Hematopoietic multipotent progenitor cell treated with erythropoietin and hydrocortisone succinate and interleukin-3 and kit ligand, for 17 days (in vitro differentiated cells): ENCODE measurements around the gene UBAP1L.
"Not testable (repeated sequence)": the region's sequence is repeated elsewhere in the genome, so short reads cannot be mapped to it uniquely, and the experiment has no call there.

Experiments
- DNase-seq: peaks from one replicate; pipeline ENCODE4 v3.0.0-alpha.2; 2015; ENCODE audit warnings: low spot score

The UBAP1L gene

DNA sequence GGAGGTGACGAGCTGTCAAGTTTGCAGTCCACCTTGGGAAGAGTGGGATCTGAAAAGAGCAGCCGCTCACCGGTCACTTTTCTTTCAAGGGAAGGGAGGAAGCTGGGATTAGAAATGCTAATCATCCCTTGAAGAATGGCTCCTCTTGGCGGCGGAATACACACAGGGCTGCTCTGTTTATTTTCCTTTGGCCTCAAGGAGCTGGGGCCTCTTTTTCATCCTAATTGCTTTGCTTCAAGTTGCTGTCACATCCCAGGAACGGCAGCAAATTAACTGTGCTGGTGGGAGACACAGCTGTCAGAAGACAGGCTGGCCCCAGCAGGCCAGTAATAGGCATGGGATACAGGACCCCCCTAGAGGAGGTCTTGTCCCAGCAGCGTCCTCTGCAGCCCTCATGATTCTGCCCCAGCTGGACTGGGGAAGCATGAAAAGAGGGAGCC, 31.7 kb downstream of the UBAP1L start:
- DNase-seq = no peak

DNA sequence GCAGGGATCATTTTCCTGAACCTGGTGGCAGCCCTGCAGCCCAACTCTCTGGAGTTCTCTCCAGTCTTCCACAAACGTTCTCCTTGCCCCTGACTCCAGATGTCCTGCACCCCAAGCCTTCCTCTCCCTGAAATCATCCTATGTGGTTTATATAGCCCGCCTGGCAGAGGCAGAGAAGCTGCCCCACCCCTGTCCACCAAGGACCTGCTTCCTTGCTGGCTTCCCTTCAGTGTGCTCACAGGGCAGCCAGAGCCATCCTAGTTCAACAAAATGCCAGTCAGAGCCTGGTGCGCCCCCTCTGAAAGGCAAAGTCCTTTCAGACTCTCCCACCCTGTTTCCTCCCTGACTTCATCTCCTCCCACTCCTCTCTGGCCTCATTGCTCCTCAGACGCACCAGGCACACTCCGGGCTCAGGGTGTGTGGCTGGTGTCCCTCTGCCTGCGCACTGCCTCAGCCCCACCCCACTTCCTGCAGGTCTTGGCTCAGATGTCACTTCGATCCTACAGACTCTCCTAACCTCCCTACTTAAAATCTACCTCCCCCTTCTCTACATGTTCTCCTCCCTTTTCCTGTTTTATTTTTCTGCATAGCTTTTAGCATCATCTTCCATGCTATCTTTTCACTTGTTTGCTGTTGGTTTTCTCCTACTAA, 32.6 kb downstream of the UBAP1L start:
- no peak for DNase-seq

DNA sequence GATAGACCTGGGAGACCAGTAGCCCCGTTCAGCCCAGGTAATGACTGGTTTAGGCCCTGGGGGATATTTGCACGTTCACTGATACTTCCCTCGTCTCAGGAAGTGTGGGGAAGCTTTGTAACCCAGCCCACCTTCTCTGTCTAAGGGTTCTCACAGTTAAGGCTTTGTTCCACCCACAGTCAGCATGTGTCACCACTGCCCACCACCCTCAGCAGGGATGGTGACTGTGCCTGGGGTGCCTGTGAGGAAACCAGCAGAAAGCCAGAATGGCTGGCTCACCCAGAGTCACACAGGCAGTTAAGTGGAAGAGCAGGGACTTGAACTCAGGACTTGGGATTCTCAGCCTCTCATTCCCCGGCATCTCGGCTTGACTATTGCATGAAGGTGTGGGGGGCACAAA, 33.2 kb downstream of the UBAP1L start:
- no peak for DNase-seq

DNA sequence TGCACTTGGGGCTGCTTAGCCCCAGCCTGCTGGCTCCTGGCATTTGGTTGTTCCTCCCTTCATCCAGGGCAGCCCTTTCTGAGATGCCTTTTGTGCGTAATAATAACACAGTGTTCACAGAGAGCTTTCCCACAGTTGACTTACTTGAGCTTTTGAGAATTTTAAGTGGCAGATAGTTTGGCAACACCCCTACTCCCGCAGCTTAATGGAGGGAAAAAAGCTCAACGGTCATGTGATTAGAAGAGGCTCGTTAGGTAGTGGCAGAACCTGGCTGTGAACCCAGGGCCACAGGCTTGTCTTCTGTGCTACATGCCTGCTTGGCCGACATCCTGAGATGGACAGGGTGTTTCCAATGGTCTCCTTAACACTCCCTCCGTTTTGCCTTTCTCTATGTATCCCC, 33.7 kb downstream of the UBAP1L start:
- DNase-seq = no peak

DNA sequence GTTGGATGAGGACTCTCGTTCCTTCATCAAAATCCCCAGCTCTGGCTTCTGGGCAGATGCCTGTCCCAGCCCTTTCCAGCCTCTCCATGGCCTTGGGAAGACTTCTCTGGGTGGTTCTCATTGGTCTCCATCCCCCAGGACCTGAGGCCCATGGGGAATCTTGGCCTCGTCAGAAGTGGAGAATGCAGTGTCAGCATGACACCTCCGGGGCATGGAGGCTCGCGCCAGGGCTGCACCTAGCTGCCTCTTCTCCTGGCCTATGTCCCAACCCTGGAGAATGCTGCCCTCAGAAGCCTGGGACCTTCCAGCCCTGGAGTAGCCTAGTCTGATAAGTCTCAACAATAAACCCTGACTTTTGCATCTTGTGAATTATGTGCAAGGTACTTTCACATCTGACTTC, 35.4 kb downstream of the UBAP1L start:
- DNase-seq = no peak

DNA sequence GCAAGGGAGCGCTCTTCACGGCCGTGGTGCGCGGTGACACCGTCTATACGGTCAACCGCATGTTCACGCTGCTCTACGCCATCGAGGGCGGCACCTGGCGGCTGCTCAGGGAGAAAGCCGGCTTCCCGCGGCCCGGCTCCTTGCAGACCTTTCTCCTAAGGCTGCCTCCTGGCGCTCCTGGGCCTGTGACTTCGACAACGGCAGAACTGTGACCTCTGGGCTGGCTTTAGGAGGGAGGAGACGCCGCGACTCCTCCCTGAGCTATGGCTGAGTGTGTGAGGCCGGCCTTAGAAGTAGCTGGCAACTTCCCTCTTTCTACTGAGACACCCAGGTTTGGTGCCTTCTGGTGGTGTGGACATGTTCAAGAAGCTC, 37.0 kb downstream of the UBAP1L start:
- no peak for DNase-seq

DNA sequence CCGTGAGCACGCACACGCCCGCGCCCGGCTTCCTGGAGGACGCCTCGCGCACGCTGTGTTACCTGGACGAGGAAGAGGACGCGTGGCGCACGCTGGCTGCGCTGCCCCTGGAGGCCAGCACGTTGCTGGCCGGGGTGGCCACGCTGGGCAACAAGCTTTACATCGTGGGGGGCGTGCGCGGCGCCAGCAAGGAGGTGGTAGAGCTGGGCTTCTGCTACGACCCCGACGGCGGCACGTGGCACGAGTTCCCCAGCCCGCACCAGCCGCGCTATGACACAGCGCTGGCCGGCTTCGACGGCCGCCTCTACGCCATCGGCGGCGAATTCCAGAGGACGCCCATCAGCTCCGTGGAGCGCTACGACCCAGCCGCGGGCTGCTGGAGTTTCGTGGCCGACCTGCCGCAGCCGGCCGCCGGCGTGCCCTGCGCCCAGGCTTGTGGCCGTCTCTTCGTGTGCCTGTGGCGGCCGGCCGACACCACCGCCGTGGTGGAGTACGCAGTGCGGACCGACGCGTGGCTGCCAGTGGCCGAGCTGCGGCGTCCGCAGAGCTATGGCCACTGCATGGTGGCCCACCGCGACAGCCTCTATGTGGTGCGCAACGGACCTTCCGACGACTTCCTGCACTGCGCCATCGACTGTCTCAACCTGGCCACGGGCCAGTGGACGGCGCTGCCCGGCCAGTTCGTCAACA, 37.6 kb downstream of the UBAP1L start:
- DNase-seq = no peak

DNA sequence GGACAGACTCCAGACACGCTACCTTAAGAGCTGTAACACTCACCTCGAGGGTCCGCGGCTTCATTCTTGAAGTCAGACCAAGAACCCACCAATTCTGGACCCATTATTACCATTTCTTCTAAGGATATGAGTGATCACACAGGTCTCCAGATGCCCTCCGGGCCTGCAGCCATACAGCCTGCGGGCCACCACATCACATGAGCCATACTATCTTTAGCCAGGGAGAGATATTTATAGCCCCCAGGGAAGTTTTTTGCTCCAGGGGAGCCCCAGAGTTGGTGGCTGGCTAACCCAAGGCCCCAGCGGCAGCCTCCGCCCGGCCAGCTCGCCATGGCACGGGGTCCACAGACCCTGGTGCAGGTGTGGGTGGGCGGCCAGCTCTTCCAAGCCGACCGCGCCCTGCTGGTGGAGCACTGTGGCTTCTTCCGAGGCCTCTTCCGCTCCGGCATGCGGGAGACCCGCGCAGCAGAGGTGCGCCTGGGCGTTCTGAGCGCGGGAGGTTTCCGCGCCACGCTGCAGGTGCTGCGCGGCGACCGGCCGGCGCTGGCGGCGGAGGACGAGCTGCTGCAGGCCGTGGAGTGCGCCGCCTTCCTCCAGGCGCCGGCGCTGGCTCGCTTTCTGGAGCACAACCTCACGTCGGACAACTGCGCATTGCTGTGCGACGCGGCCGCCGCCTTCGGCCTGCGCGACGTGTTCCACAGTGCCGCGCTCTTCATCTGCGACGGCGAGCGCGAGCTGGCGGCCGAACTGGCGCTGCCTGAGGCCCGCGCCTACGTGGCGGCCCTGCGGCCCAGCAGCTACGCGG, 38.3 kb downstream of the UBAP1L start, which contains the start of gene KBTBD13:
TSS of gene KBTBD13 (plus strand) at position 261 of the 805 bp plus-strand sequence. CDS start at position 331, 70 bp downstream.
- DNase-seq = no peak

DNA sequence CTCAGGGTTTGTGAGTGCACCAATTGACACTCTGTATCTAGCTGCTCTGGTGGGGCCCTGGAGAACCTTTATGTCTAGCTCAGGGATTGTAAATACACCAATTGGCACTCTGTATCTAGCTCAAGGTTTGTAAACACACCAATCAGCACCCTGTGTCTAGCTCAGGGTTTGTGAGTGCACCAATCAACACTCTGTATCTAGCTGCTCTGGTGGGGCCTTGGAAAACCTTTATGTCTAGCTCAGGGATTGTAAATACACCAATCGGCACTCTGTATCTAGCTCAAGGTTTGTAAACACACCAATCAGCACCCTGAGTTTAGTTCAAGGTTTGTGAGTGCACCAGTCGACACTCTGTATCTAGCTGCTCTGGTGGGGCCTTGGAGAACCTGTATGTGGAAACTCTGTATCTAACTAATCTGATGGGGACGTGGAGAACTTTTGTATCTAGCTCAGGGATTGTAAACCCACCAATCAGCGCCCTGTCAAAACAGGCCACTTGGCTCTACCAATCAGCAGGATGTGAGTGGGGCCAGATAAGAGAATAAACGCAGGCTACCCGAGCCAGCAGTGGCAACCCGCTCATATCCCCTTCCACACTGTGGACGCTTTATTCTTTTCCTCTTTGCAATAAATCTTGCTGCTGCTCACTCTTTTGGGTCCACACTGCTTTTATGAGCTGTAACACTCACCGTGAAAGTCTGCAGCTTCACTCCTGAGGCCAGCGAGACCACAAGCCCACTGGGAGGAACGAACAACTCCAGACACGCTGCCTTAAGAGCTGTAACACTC, 39.2 kb downstream of the UBAP1L start:
- not testable (repeated sequence) for DNase-seq

DNA sequence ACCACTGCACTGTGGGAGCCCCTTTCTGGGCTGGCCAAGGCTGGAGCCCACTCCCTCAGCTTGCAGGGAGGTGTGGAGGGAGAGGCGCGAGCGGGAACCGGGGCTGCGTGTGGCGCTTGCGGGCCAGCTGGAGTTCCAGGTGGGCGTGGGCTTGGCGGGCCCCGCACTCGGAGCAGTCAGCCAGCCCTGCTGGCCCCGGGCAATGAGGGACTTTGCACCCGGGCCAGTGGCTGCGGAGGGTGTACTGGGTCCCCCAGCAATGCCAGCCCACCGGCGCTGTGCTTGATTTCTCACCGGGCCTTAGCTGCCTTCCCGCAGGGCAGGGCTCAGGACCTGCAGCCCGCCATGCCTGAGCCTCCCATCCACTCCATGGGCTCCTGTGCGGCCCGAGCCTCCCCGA, 40.1 kb downstream of the UBAP1L start:
- DNase-seq = not testable (repeated sequence)

DNA sequence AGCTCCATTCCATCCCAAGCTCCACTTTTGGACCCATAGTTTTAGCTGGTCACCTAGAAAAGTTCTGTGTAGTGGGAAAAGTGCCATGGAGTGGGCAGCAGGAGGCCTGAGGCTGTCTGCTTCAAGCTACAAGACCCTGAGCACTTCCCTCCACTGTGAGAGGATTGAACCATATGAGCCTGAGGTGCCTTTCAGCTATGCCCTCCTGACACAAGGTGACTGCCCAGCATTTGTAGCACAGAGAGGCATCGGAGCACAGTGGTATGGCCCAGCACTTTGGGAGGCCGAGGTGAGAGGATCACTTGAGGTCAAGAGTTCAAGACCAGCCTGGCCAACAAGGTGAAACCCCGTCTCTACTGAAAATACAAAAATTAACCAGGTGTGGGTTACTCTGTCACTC, 42.4 kb downstream of the UBAP1L start:
- no peak for DNase-seq

DNA sequence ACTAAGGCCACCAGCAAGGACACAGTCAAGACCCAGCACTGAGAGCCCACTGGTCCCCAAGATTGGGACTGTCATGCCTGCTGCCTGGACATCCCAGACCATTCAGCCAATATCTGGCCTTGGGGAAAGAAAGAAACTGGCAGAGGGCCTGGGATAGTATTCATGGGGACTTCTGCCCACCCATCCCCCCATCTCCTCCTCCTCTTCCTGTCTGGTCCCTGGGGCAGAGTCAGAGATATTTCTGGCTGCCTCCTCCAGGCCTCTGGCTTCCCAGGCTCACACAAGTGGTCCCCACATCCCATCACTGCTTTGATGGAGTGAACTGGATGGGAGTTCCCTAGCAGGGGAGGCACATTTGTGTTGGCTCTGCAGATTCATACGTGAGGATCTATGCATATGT, 43.0 kb downstream of the UBAP1L start:
- DNase-seq = no peak

DNA sequence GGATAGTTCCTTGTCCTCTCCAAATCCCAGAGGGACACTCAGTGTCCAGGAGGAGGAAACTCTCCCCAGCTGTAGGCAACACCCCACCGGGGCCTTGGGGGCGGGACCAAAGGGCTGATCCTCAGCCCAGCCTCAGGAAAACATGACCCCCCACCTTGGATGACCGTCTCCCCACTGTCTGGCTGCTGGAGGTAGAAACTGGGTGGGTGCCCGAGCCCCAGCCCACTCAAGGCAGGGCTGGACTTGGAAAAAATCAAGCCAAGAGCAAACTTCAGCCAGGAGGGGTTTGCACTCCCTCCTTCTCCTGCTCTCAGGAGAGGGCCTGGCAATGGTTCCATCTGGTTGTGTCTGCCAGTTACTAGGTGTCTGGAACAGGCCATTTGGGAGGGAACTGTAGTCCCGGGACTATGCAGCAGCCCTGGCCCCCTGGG, 43.6 kb downstream of the UBAP1L start:
- DNase-seq = no peak

DNA sequence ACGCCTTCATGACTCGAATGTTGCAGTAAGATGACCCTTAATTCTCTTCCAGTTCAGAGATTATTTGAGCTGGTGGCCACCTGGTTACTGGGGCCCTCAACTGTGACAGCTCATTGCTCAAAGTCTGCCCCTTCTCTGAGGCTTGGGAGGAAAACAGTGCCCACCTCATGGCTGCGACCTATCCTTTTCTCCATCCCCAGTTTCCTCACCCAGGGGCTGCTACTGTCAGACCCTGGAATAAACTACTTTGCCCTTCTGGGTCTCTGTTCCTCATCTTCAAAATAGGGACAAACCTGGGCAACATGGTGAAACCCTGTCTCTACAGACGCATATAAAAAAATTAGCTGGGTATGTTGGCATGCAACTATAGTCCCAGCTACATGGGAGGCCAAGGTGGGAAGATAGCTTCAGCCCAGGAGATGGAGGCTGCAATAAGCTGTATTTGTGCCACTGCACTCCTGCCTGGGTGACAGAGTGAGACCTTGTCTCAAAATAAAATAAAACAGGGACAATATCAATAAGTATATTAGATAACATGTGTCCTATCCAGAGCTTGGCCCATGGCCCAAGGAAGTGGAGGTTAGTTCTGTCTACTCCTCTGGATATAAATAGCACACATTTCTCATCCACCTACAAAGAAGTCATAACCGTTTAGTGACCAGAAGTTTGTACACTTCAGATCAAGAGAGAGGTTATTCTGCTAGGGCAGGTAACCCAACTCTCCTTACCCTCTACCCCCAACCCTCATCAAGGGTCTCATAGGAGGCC, 45.0 kb downstream of the UBAP1L start:
- no peak for DNase-seq

DNA sequence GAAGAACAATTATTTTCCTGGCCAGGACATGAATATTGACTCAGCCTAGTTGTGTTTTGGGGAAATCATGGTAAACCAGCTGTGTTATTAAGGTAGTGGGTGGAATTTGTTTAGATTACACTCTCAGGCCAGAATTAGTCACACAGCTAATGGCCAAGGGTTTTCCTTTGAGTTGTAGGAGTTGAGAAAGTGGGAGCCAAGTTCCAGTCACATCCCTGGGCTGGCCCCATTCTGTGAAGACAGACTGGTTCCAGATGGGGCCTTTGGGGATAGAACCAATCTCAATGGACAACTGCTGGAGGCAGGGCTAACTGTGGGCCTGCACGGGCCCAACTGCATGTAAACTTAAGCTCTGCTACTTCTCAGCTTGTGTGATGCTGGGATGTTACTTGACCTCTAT, 45.8 kb downstream of the UBAP1L start:
- DNase-seq = no peak

DNA sequence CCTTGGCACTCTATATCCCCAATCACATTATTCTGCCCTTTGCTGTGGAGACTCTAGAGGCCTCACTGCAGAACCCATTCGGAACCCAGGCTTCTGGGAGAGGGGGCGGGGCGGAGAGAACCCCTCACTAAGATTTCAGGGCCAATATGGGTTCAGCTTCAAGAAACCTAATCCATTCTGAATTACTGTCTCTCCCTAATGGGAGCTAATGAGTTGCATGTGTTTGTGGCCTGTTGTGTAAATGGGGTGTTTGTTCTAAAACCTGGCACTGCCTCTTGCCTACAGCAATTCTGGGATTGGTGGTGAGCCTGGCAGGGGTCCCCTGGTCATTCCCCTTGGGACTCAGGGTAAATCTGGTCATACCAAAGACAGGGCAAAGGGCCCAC, 46.6 kb downstream of the UBAP1L start:
- DNase-seq = no peak

DNA sequence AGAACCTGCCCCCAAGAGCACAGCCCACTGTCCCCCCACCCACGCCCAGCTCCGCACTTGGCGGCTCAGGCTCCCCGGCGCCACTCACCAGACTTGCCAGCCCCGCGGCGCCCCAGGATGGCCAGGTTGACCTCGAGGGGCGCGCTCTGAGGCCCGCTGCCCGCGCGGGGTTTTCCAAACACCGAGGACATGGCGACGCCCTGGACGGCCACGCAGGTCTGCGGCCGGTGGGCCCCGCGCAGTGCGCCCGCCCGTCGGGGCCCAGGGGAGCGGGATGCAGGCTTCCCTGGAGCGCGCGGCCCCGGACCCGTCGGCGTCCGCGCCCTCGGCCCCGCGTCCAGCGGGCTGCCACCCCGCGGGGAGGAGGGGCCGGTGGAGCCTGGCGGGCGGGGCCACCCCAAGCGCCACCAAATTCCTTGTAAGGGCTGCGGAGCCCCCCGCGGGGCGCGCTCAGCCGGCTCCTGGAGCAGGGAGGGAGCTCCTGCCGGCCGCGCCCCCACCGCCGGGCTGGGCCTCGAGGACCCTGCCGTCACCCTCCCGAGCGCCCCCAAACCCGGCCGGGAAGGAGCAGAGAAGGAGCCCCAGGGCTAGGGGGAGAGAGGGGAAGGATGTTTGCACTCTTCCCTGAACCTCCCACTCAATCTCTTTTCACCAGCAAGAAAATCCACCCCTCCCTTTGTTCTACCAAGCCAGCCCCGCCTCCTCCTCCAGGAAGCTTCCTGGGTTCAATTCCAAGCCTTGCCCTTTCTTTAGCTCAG, 47.2 kb downstream of the UBAP1L start, which contains the start of gene RASL12:
TSS of gene RASL12 (minus strand) at position 347 of the 758 bp plus-strand sequence. CDS start at position 191, 156 bp downstream.
- no peak for DNase-seq

DNA sequence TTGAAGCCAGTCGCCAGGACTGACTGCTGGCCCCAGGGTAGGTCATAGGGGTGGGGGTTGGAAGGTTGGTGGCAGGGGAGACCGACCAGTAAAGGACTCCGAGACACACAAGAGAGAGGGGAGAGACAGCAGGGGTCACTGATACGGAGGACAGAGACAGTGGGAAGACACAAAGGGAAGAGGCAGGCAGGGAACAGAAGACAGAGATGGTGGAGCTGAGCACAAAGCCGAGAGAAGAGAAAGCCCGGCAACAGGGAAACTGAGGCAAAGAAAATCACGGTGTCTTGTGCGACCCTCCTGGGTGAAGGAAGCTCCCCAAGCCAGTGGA, 47.7 kb downstream of the UBAP1L start:
- DNase-seq = no peak

DNA sequence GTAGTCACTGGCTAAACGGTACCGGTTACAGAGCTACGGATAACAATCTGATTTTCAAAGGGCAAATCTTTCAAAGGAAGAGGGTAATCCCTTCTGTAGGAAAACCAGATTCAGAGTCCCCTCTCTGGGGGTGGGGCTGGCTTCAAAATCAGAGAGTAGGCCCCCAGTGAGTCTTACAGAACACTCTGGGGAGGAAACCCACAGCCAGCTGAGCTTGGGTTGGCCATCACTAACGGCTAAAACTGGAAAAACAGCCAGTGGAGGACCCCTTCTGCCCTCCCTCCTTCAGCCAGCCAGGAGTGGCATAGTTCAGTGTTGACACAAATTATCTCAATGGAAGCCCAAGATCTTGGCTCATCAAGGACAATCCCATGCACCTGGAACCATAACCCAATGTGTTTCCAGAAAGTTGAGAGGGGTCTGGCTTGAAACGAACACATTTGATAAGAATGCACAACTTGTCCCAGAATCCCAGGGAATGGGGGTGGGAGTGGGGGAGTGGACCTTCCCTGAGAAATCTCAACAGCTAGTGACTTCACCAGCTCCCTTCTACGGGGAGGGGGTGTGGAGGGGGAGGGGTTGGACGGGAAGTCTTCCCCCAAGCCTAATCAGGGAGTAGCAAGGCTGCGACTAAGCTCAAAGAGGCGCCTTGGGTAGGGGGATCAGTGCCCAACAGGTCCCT, 48.2 kb downstream of the UBAP1L start:
- DNase-seq = no peak

DNA sequence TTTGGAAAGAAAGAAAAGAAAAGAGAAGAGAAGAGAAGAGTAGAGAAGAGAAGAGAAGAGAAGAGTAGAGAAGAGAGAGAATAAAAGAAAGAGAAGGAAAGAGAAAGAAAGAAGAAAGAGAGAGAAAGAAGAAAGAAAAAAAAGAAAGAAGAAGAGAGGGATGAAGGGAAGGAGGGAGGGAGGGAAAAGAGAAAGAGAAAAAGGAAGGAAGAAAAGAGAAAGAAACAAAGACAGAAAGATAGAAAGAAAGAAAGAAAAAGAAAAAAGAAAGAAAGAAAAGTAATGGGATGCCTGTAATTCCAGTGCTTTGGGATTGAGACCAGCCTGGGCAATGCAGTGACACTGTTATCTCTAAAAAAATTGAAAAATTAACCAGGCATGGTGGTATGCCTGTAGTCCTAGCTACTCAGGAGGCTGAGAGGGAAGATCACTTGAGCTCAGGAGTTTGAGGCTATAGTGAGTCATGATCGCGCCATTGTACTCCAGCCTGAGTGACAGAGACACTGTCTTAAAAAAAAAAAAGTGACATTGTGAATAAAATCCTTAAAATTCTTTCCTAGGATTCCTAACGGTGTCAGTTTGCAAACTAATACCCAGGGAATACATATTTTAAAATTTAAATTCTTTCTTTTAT, 48.9 kb downstream of the UBAP1L start:
- no peak for DNase-seq
